NCI-H1694 treated with DMSO at 0.1 percent for 48 hours (cell line): ENCODE data around the gene CHRFAM7A.
"Not testable (repeated sequence)": the region's sequence is repeated elsewhere in the genome, so short reads cannot be mapped to it uniquely, and the experiment has no call there.

ENCODE experiments used
- DNase-seq: peaks from one replicate; lab custom pipeline; 2025; lab: John Stamatoyannopoulos, UW

The CHRFAM7A gene

DNA sequence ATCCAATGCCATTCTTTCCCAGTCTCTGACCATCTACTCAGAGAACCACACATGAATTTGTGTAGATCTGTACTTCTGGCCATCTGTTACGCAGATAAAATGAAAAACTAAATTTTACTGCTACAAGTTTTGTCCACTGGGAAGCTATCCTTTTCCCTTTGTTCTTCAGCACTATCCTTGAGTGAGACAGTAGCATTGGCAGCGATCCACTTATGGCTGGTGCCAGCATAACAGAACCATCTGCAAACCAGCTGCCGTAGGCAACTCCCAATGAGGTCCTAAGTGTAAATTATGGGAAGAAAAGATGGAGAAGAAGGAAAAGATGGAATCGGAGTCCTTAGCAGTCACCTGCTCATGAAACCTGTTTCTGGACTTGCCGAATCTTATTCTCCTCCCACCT lies 72.3 kb downstream of the CHRFAM7A start:
- DNase-seq, result not testable (repeated sequence)

DNA sequence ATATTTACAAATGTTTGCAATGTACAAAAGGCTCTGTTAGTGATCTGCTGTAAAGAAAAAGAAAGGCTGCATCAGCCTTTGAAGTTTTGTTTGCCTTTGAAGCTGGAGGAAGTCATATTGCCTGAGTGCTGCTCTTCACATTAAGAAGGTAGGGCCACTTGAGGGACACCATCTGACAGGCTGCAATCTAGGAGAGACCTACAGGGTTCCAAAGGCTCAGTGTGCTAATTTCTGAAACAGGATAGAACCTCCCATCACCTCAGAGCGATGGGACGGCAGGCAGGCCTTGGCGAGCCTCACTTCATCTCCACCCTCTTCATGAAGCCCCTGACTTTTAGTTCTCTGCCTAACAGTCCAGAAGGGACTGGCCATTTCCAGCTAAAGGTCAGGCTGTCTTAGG lies 77.6 kb downstream of the CHRFAM7A start:
- not testable (repeated sequence) for DNase-seq

DNA sequence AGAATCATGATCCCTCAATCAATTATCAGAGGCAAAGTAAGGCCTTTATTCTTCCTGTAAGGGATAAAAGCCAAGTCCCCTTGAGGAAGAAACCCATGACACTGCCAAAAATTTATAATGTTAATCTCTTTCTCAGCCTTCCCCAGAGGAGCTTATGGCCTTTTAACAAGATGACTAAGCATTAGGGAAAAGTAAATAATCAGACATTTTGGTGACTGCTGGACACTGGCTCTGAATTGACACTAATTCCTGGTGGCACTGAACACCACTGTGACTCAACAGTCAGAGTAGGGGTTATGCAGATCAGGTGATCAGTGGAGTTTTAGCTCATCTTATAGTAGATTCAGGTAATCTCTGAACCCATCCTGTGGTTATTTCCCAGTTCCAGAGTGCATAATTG lies 82.8 kb downstream of the CHRFAM7A start:
- DNase-seq, result not testable (repeated sequence)
